ENCODE measurements around the gene ATP13A3.

GRCh38 chr3:194399874-194400411, 86.9 kb downstream of the ATP13A3 start:
- TF ChIP-seq, protein P1, sequence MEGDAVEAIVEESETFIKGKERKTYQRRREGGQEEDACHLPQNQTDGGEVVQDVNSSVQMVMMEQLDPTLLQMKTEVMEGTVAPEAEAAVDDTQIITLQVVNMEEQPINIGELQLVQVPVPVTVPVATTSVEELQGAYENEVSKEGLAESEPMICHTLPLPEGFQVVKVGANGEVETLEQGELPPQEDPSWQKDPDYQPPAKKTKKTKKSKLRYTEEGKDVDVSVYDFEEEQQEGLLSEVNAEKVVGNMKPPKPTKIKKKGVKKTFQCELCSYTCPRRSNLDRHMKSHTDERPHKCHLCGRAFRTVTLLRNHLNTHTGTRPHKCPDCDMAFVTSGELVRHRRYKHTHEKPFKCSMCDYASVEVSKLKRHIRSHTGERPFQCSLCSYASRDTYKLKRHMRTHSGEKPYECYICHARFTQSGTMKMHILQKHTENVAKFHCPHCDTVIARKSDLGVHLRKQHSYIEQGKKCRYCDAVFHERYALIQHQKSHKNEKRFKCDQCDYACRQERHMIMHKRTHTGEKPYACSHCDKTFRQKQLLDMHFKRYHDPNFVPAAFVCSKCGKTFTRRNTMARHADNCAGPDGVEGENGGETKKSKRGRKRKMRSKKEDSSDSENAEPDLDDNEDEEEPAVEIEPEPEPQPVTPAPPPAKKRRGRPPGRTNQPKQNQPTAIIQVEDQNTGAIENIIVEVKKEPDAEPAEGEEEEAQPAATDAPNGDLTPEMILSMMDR (IDR thresholded peaks at IDR 0.05; ENCODE audit: low read depth, low read length) = no peak
- no peak for TF ChIP-seq EZH2phosphoT487 (IDR thresholded peaks at IDR 0.05; ENCODE audit: low read depth)

Measured in OCI-LY3 (cell line).